NCI-H2227 treated with DMSO at 0.1 percent for 48 hours (cell line): ENCODE results near the gene GON4L.
"Not testable (repeated sequence)": the region's sequence is repeated elsewhere in the genome, so short reads cannot be mapped to it uniquely, and the experiment has no call there.

Experiments used
- DNase-seq: peaks from one replicate; lab custom pipeline; 2025; lab: John Stamatoyannopoulos, UW

GON4L gene

GRCh38 chr1:155748141-155748540, 108.9 kb downstream of the GON4L start:
- DNase-seq: not testable (repeated sequence)

DNA sequence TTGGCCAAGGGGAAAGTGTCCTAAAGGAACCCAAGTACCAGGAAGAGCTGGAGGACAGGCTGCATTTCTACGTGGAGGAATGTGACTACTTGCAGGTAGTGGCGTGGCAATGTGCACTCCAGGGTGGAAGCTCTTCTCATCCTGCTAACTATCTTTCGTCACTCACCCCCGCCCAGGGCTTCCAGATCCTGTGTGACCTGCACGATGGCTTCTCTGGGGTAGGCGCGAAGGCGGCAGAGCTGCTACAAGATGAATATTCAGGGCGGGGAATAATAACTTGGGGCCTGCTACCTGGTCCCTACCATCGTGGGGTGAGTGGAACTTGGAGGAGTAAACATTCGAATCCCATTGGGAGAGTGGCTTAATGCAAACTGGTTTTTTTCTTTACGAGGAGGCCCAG, 109.4 kb downstream of the GON4L start:
- DNase-seq: not testable (repeated sequence)

DNA sequence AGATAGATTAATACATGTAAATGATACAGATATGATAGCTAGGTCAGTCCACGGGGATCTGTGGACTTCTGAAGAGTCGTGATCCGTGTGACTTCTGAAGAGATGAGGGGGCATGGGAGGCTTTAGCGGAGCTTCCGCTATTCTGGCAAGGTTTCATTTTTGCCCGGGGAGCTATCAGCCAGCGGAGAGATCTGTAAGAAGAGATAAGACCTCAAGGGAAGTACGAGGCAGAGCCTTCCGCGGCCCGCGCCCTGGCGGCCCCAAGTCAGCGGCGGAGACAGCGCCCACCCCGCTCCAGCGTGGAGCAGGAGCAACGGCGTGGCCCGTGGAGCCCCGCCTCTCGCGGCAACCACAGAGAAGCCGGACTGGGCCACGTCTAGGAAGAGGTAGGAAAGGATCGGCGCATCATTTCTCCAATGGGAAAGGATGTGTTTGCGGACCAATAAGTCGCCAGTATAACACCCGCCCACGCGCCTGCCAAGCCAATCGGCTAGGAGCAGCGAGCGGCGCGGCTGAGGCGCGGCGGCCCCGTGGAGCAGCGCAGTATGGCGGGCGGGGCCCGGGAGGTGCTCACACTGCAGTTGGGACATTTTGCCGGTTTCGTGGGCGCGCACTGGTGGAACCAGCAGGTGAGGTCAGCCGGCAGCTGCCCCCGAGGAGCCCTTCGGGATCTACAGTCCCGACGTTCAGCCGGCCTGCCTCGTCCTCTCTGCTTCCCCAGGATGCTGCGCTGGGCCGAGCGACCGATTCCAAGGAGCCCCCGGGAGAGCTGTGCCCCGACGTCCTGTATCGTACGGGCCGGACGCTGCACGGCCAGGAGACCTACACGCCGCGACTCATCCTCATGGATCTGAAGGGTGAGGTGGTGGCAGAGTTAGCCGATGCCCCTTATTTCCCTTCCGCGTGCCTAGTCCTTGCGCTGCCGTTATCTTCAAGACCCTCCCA, 111.5 kb downstream of the GON4L start:
- DNase-seq: peak; percentile 95

DNA sequence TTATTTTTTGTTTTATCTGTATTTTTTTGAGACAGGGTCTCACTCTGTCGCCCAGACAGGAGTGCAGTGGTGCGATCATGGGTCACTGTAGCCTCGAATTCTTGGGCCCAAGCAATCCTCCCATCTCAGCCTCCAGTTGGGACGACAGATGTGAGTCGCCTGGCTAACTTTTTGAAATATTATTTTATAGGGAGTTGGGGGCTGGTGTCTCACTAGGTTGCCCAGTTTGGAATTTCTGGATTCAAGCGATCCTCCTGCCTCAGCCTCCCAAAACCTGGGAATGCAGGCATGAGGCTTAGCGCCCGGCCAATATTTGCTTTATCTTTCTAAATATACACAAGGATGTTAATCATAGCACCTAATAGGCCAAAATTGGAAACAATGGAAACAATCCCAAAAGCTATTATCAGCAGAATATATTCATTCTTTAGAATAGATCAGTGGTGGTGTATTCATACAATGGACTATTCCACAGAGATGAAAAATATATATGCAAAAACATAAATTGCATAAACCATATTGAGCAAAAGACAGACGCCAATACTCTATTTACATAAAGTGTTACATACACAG, 112.2 kb downstream of the GON4L start:
- no peak for DNase-seq

- DNase-seq: no peak
Measured at GRCh38 chr1:155741908-155742307, 115.1 kb downstream of the GON4L start.

DNA sequence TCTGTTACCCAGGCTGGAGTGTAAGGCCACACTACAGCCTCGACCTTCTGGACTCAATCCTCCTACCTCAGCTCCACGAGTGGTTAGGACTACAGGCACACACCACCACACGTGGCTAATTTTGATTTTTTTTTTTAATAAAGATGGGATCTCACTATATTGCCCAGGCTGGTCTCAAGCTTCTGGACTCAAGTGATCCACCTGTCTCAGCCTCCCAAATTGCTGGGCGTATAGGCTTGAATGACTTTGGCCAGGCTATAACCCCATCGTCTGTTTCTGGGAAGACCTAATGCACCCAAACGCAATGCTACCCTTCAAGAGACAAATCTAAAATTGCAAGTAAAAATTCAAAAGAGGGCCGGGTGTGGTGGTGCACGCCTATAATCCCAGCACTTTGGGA, 116.0 kb downstream of the GON4L start:
- no peak for DNase-seq

DNA sequence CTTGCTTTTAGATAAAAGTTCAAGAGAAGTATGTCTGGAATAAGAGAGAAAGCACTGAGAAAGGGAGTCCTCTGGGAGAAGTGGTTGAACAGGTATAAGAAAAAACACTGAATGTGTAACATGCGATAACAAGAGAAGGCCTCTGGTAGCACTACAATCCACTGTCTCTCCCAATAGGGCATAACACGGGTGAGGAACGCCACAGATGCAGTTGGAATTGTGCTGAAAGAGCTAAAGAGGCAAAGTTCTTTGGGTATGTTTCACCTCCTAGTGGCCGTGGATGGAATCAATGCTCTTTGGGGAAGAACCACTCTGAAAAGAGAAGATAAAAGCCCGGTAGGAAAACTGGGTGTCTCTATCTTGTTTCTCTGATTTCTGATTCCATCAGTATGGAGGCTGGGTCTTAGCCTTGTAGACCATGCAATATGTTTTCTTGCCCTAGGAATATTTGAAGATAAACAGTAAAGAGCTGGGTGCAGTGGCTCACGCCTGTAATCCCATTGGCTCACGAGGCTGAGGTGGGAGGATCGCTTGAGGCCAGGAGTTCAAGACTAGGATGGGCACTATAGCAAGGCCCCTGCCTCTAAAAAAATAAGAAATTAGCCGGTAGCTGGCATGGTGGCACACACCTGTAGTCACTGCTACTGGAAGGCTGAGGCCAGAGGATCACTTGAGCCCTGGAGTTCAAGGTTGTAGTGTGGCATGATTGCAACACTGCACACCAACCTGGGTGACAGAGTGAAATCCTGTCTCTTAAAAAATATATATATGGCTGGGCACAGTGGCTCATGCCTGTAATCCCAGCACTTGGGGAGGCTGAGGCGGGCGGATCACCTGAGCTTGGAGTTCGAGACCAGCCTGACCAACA, 127.7 kb downstream of the GON4L start:
- DNase-seq: peak; percentile 72

DNA sequence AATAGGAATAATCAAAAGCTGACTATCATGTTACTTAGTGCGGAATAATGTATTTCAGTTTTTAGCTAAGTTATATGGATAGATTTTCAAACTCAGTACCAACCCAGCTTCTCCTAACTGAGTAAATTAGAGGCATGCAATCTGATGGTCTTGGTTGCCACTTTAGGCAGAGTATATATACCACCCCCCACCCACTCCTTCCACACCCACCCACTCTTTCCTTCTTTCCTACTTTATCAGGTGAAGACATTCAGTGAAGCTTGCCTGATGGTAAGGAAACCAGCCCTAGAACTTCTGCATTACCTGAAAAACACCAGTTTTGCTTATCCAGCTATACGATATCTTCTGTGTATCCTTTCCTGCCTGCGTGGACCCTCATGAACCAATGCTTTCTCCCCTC, 131.9 kb downstream of the GON4L start:
- no peak for DNase-seq

DNA sequence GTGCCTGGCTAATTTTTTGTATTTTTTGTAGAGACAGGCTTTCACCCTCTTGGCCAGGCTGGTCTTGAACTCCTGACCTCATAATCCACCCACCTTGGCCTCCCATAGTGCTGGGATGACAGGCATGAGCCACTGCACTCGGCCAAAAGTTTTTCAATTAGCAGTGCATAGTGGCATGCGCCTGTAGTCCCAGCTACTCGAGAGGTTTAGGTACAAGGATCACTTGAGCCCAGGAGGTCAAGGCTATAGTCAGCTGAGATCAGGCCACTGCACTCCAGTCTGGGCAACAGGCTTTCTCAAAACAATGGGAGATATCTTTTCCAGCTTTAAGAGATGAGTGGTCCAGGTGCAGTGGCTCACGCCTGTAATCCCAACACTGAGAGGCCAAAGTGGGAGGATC, 137.3 kb downstream of the GON4L start:
- no peak for DNase-seq

DNA sequence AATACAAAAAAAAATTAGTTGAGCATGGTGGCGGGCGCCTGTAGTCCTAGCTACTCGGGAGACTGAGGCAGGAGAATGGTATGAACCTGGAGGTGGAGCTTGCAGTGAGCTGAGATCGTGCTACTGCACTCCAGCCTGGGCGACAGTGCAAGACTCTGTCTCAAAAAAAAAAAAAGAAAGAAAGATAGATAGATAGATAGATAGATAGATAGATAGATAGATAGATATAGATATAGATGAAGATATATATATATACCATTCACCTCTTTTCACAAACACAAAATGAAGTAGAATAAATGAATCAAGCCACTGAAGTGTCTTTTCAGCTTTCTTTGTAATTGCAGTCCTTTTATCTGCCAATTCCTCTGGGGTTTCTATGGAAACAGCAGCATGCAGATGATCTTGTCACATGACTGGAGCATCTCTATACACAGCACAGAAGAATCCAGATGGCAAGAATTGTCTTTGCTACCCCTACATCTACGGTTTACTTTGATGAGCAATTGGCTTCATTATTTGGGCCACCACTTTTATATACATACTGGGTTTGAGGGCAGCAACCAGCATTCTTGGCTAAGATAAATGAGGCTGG, 138.4 kb downstream of the GON4L start:
- not testable (repeated sequence) for DNase-seq

GRCh38 chr1:155717041-155717440, 140.0 kb downstream of the GON4L start:
- DNase-seq: no peak

- DNase-seq: no peak
Measured at GRCh38 chr1:155715777-155716176, 141.2 kb downstream of the GON4L start.

DNA sequence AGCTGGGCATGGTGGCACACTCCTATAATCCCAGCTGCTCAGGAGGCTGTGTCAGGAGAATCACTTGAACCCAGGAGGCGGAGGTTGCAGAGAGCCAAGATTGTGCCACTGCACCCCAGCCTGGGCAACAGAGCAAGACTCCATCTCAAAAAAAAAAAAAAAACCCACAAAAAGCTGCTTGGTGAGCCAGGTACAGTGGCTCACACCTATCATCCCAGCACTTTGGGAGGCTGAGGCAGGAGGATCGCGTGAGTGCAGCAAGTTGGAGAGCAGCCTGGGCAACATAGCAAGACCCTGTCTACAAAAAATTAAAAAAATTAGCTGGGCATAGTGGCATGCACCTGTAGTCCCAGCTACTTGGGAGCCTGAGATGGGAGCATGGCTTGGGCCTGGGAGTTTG, 142.0 kb downstream of the GON4L start:
- not testable (repeated sequence) for DNase-seq

- DNase-seq: no peak
Measured at GRCh38 chr1:155713075-155713474, 143.9 kb downstream of the GON4L start.

GRCh38 chr1:155712636-155713035, 144.4 kb downstream of the GON4L start:
- not testable (repeated sequence) for DNase-seq

DNA sequence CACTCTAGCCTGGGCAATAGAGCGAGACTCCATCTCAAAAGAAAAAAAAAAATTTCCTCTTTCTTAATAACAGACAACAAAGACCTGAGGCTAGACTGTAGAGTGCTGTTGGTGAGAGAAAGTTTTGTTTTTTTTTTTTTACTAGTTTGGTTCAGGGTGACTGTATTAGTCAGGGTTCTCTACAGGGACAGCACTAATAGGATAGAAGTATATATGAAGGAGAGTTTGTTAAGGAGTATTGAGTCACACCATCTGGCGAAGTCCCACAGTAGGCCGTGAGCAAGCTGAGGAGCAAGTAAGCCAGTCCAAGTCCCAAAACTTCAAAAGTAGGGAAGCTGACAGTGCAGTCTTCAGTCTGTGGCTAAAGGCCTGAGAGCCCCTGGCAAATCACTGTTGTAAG, 145.6 kb downstream of the GON4L start:
- not testable (repeated sequence) for DNase-seq

GRCh38 chr1:155709391-155709790, 147.6 kb downstream of the GON4L start:
- no peak for DNase-seq

- DNase-seq: no peak
Measured at GRCh38 chr1:155706139-155706538, 150.9 kb downstream of the GON4L start.

DNA sequence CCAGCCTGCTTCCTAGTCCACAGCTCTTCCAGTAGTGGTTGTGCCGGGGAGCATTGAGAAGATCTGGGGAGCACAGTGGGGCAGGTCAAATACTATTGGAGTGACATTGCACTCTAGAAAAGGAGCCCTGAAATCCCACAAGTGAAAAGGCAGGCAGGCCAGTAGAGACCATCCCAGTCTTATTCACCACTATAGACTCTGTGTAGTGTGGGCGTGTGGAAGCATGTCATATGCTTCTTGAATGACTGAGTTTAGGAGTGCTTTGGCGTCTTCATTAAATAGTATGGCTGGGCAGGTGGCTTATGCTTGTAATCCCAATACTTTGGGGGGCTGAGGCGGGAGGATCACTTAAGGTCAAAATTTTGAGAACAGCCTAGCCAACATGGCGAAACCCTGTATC, 152.6 kb downstream of the GON4L start:
- not testable (repeated sequence) for DNase-seq

DNA sequence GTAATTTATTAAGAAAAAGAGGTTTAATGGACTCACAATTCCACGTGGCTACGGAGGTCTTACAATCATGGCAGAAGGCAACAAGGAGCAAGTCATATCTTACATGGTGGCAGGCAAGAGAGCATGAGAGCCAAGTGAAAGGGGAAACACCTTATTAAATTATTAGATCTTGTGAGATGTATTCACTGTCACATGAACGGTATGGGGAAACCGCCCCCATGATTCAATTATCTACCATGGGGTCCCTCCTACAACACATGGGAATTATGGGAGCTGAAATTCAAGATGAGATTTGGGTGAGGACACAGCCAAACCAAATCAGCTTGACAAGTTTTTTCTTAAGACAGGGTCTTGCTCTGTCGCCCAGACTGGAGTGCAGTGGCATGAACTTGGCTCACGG, 153.8 kb downstream of the GON4L start:
- DNase-seq: no peak

GRCh38 chr1:155701675-155702074, 155.3 kb downstream of the GON4L start:
- not testable (repeated sequence) for DNase-seq
